Activated naive CD4-positive, alpha-beta T cell treated with anti-CD3 and anti-CD28 coated beads for 36 hours (primary cell): ENCODE data around the gene NPY. TPM values are rescaled to one million over a fixed set of nuclear protein-coding genes. Genes with fewer than 3 reads are reported as not detected.
A peak's percentile ranks its signal among the peaks of the same experiment; 100 is the strongest.

Source experiments
- CTCF ChIA-PET: fragments of 350-600 bp; sonication (Branson Sonifier 250); formaldehyde crosslinking; loops from one replicate; lab custom pipeline; 2021; ENCODE audit warnings: antibody characterized with exemption; lab: Charles Lee
- DNase-seq: peaks from one replicate; pipeline ENCODE4 v3.0.0-alpha.2; 2020
- H3K27ac Mint-ChIP-seq: one replicate; pipeline ENCODE4 v1.8.0; 2021; ENCODE audit warnings: mild to moderate bottlenecking, mixed read lengths
- H3K27me3 Mint-ChIP-seq: one replicate; pipeline ENCODE4 v1.8.0; 2021; ENCODE audit warnings: low read depth, mixed read lengths
- H3K36me3 Mint-ChIP-seq: one replicate; pipeline ENCODE4 v1.8.0; 2021; ENCODE audit warnings: low read depth, mixed read lengths
- H3K4me1 Mint-ChIP-seq: one replicate; pipeline ENCODE4 v1.8.0; 2021; ENCODE audit warnings: low read depth, mixed read lengths
- H3K4me3 Mint-ChIP-seq: one replicate; pipeline ENCODE4 v1.8.0; 2021; ENCODE audit warnings: mild to moderate bottlenecking, moderate library complexity, mixed read lengths
- H3K9me3 Mint-ChIP-seq: one replicate; pipeline ENCODE4 v1.8.0; 2021; ENCODE audit warnings: mixed read lengths
- intact Hi-C: fragments of 100-400 bp; cut with micrococcal nuclease; formaldehyde crosslinking; loops from one replicate; pipeline ENCODE4 v1.15.1; 2023
- total RNA-seq, 2 experiments: library from RNA; stranded (reverse); gene quantifications; one replicate each; pipeline ENCODE4 v1.2.3, GENCODE V29; 2021

The NPY gene
- total RNA-seq, 2 experiments from 2014 or later: not detected

- Mint-ChIP-seq H3K9me3 (no peaks in the 10 kb centered on the region), H3K4me3 (no peak overlapping the region), H3K27me3 (peaks cover 12% of the 10 kb centered on the region), H3K4me1 (no peaks in the 10 kb centered on the region), H3K27ac (no peak overlapping the region), H3K36me3 (no peaks in the 10 kb centered on the region)
- DNase-seq: peak; percentile 9
- intact Hi-C loops: no loop called here
- CTCF ChIA-PET: interaction anchor here (0.7 kb wide), 1 partner anchor 27 kb away, joined by 3 read pairs; no protein-coding TSS in a partner anchor
These were observed 34.3 kb downstream of the NPY start for GRCh38 chr7:24318326-24318725.

GRCh38 chr7:24319209-24319608, 35.2 kb downstream of the NPY start:
- Mint-ChIP-seq H3K27me3 (peaks cover 12% of the 10 kb centered on the region), H3K27ac (no peak overlapping the region), H3K36me3 (no peaks in the 10 kb centered on the region), H3K4me3 (no peak overlapping the region), H3K4me1 (no peaks in the 10 kb centered on the region), H3K9me3 (no peaks in the 10 kb centered on the region)
- intact Hi-C loops: no loop called here
- DNase-seq: no peak
- CTCF ChIA-PET: no interaction called here

GRCh38 chr7:24323961-24324480, 40.0 kb downstream of the NPY start:
- CTCF ChIA-PET: no interaction called here
- H3K27me3 Mint-ChIP-seq: peaks cover 15% of the 10 kb centered on the region
- H3K27ac Mint-ChIP-seq: no peak overlapping the region
- H3K4me3 Mint-ChIP-seq: no peak overlapping the region
- intact Hi-C loops: no loop called here
- H3K36me3 Mint-ChIP-seq: no peaks in the 10 kb centered on the region
- no peaks in the 10 kb centered on the region for H3K4me1 Mint-ChIP-seq
- H3K9me3 Mint-ChIP-seq: no peaks in the 10 kb centered on the region
- no peak for DNase-seq

- no peak for DNase-seq
- intact Hi-C loops: no loop called here
- no peaks in the 10 kb centered on the region for H3K36me3 Mint-ChIP-seq
- CTCF ChIA-PET: no interaction called here
- H3K27me3 Mint-ChIP-seq: peaks cover 13% of the 10 kb centered on the region
- H3K27ac Mint-ChIP-seq: no peak overlapping the region
- H3K4me3 Mint-ChIP-seq: no peak overlapping the region
- no peaks in the 10 kb centered on the region for H3K4me1 Mint-ChIP-seq
- no peaks in the 10 kb centered on the region for H3K9me3 Mint-ChIP-seq
These were observed 41.7 kb downstream of the NPY start for GRCh38 chr7:24325708-24326107.

- peaks cover 4% of the 10 kb centered on the region for H3K27me3 Mint-ChIP-seq
- CTCF ChIA-PET: interaction anchor here (0.7 kb wide), 1 partner anchor 14 kb away, joined by 3 read pairs; no protein-coding TSS in a partner anchor
- no peak for DNase-seq
- no peaks in the 10 kb centered on the region for H3K4me1 Mint-ChIP-seq
- no peaks in the 10 kb centered on the region for H3K36me3 Mint-ChIP-seq
- intact Hi-C loops: no loop called here
- no peak overlapping the region for H3K27ac Mint-ChIP-seq
- H3K4me3 Mint-ChIP-seq: no peak overlapping the region
- H3K9me3 Mint-ChIP-seq: peaks cover 5% of the 10 kb centered on the region
These were observed 44.1 kb downstream of the NPY start for GRCh38 chr7:24328050-24328449.

GRCh38 chr7:24328894-24329293, 44.9 kb downstream of the NPY start:
- no peaks in the 10 kb centered on the region for H3K36me3 Mint-ChIP-seq
- no peak overlapping the region for H3K27ac Mint-ChIP-seq
- intact Hi-C loops: no loop called here
- CTCF ChIA-PET: no interaction called here
- H3K9me3 Mint-ChIP-seq: peaks cover 5% of the 10 kb centered on the region
- peaks cover 4% of the 10 kb centered on the region for H3K27me3 Mint-ChIP-seq
- no peak for DNase-seq
- no peaks in the 10 kb centered on the region for H3K4me1 Mint-ChIP-seq
- H3K4me3 Mint-ChIP-seq: no peak overlapping the region

- Mint-ChIP-seq H3K9me3 (peaks cover 5% of the 10 kb centered on the region), H3K27me3 (peaks cover 18% of the 10 kb centered on the region), H3K4me1 (no peaks in the 10 kb centered on the region), H3K4me3 (no peak overlapping the region), H3K36me3 (no peaks in the 10 kb centered on the region), H3K27ac (no peak overlapping the region)
- CTCF ChIA-PET: interaction anchor here (1.4 kb wide), 1 partner anchor 48 kb away, joined by 7 read pairs; no protein-coding TSS in a partner anchor
- intact Hi-C loops: no loop called here
- DNase-seq: no peak
These were observed 50.0 kb downstream of the NPY start for GRCh38 chr7:24334012-24334411.

- no peaks in the 10 kb centered on the region for H3K4me1 Mint-ChIP-seq
- H3K27ac Mint-ChIP-seq: no peak overlapping the region
- H3K4me3 Mint-ChIP-seq: no peak overlapping the region
- DNase-seq: no peak
- intact Hi-C loops: no loop called here
- peaks cover 18% of the 10 kb centered on the region for H3K27me3 Mint-ChIP-seq
- H3K36me3 Mint-ChIP-seq: no peaks in the 10 kb centered on the region
- peaks cover 5% of the 10 kb centered on the region for H3K9me3 Mint-ChIP-seq
- CTCF ChIA-PET: interaction anchor here (1.4 kb wide), 1 partner anchor 47 kb away, joined by 7 read pairs; no protein-coding TSS in a partner anchor
These were observed 50.6 kb downstream of the NPY start for GRCh38 chr7:24334627-24335026.

- no peak overlapping the region for H3K4me3 Mint-ChIP-seq
- intact Hi-C loops: no loop called here
- H3K36me3 Mint-ChIP-seq: no peaks in the 10 kb centered on the region
- peaks cover 18% of the 10 kb centered on the region for H3K27me3 Mint-ChIP-seq
- DNase-seq: peak; percentile 34
- H3K27ac Mint-ChIP-seq: no peak overlapping the region
- CTCF ChIA-PET: interaction anchor here (1.5 kb wide), 1 partner anchor 11 kb away, joined by 4 read pairs; no protein-coding TSS in a partner anchor
- no peaks in the 10 kb centered on the region for H3K4me1 Mint-ChIP-seq
- peaks cover 5% of the 10 kb centered on the region for H3K9me3 Mint-ChIP-seq
These were observed 52.5 kb downstream of the NPY start for GRCh38 chr7:24336461-24336860.

GRCh38 chr7:24337180-24337579, 53.2 kb downstream of the NPY start:
- intact Hi-C loops: no loop called here
- no peak for DNase-seq
- Mint-ChIP-seq H3K27ac (no peak overlapping the region), H3K4me1 (no peaks in the 10 kb centered on the region), H3K27me3 (peaks cover 18% of the 10 kb centered on the region), H3K9me3 (peaks cover 5% of the 10 kb centered on the region), H3K36me3 (no peaks in the 10 kb centered on the region), H3K4me3 (no peak overlapping the region)
- CTCF ChIA-PET: interaction anchor here (1.5 kb wide), 1 partner anchor 11 kb away, joined by 4 read pairs; no protein-coding TSS in a partner anchor

- Mint-ChIP-seq H3K27me3 (peaks cover 18% of the 10 kb centered on the region), H3K27ac (no peak overlapping the region), H3K4me3 (no peak overlapping the region), H3K9me3 (no peaks in the 10 kb centered on the region), H3K36me3 (no peaks in the 10 kb centered on the region), H3K4me1 (no peaks in the 10 kb centered on the region)
- intact Hi-C loops: no loop called here
- DNase-seq: no peak
- CTCF ChIA-PET: no interaction called here
These were observed 55.6 kb downstream of the NPY start for GRCh38 chr7:24339575-24339974.

GRCh38 chr7:24340727-24341126, 56.7 kb downstream of the NPY start:
- intact Hi-C loops: no loop called here
- CTCF ChIA-PET: no interaction called here
- Mint-ChIP-seq H3K4me3 (no peak overlapping the region), H3K36me3 (no peaks in the 10 kb centered on the region), H3K4me1 (no peaks in the 10 kb centered on the region), H3K27me3 (peaks cover 15% of the 10 kb centered on the region), H3K9me3 (no peaks in the 10 kb centered on the region), H3K27ac (no peak overlapping the region)
- DNase-seq: no peak
